Left lung (tissue), 10 donors: ENCODE measurements around the gene ID3. TPM values are rescaled to one million over a fixed set of nuclear protein-coding genes. Genes with fewer than 3 reads are reported as not detected.

ENCODE experiments used
- ATAC-seq: fragments of 200-7000 bp; cut with Tn5 transposase; one replicate; pipeline ENCODE4 v1.9.1; 2020; ENCODE audit warnings: moderate library complexity
- DNase-seq, 4 donors: peaks; one replicate each; pipeline ENCODE4 v3.0.0-alpha.2; 2013 to 2020
- H3K27ac ChIP-seq, 2 donors: fragments of 200-600 bp; sonication (generic) in 1 of 2; one replicate each; pipeline versions ENCODE4 v1.5.0 to v1.8.0; 2020 to 2021
- H3K27me3 ChIP-seq, 2 donors: fragments of 200-600 bp; sonication (generic) in 1 of 2; one replicate each; pipeline versions ENCODE4 v1.5.0 to v1.8.0; 2020 to 2021
- H3K36me3 ChIP-seq, 2 donors: fragments of 200-600 bp; sonication (generic) in 1 of 2; one replicate each; pipeline versions ENCODE4 v1.5.0 to v1.8.0; 2020 to 2021
- H3K4me1 ChIP-seq, 2 donors: fragments of 200-600 bp; one replicate each; pipeline ENCODE4 v1.8.0; 2021
- H3K4me3 ChIP-seq, 2 donors: fragments of 200-600 bp; sonication (generic) in 1 of 2; one replicate each; pipeline versions ENCODE4 v1.5.0 to v1.8.0; 2020 to 2021; ENCODE audit warnings: mild to moderate bottlenecking in 1 of 2
- H3K9me3 ChIP-seq, 2 donors: fragments of 200-600 bp; sonication (generic) in 1 of 2; one replicate each; pipeline versions ENCODE4 v1.5.0 to v1.8.0; 2020 to 2021
- intact Hi-C, 2 donors: fragments of 100-400 bp; cut with DNase I; formaldehyde crosslinking; loops; one replicate each; pipeline versions ENCODE4 v1.11.2 to v1.14.2; 2022
- polyA plus RNA-seq, 6 donors: library from polyadenylated mRNA; unstranded; fragments of 120-200 nt; gene quantifications; one replicate each; pipeline ENCODE4 v1.2.1, GENCODE V29; 2013; ENCODE audit not compliant: insufficient read length in 6 of 6
- total RNA-seq, 2 donors: library from RNA; stranded (reverse); fragmentation: NEBNext Ultra II Directional; extraction: Animal tissue kit (Norgen Biotek cat#: 25700); gene quantifications; one replicate each; pipeline ENCODE4 v1.2.1, GENCODE V29; 2021
- TF ChIP-seq, protein P1 (sequence below), 2 donors: fragments of 200-600 bp; sonication (generic) in 1 of 2; IDR thresholded peaks; one replicate each; pipeline versions ENCODE4 v1.5.0 to v1.8.0; 2021; ENCODE audit warnings: antibody characterized with exemption in 2 of 2
- donor health status: DM: no; HTN: yes; CAD: no.
- donor health status: DM: no; HTN: no; CAD: no.

The ID3 gene
- total and polyA plus RNA-seq, 8 donors = 125 to 261 (median 179) TPM

DNA sequence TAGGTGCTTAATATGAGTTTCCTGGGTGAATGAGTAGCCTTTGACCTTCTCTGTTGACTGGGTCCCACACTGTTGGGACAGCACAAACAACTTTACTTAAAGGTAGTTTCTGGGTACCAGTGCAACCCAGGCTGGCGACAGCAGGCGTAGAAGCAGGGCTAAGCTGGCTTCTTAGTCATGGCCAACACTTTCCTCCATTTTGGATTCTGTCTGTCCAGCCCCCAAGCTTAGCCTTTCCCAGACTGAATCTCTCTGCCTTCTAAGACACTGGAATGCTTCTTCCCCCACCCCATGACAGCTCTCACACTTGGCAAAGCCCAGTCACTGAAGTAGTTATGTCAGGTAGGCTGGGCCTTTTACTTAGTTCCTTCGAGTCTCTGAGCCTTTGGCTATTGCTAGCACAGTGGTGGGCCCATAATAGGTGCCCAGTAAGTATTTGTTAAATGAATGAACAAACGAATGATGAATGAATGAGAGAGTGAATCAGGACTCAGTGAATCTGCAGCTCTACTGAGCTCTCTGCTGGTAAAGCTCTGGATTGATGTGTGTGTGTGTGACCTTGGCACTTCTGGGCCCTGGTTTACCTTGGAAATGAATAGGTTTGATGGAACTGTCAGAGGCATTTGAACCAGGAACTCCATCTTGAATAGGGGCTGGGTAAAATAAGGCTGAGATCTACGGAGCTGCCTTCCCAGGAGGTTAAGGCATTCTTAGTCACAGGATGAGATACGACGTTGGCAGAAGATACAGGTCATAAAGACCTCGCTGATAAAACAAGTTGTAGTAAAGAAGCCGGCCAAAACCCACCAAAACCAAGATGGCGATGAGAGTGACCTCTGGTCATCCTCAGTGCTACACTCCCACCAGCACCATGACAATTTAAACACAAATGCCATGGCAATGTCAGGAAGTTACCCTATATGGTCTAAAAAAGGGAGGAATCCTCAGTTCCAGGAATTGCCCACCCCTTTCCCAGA, 37.4 kb upstream of the ID3 start:
- Histone ChIP-seq H3K27me3 (no peaks in the 10 kb centered on the region), H3K36me3 (no peaks in the 10 kb centered on the region), H3K4me1 (peaks cover 0 to 4% of the 10 kb centered on the region in 2 donors), H3K4me3 (no peak overlapping the region), H3K9me3 (no peaks in the 10 kb centered on the region), H3K27ac (no peak overlapping the region)
- ATAC-seq (no peak), DNase-seq (no peak)
- TF ChIP-seq, protein P1, sequence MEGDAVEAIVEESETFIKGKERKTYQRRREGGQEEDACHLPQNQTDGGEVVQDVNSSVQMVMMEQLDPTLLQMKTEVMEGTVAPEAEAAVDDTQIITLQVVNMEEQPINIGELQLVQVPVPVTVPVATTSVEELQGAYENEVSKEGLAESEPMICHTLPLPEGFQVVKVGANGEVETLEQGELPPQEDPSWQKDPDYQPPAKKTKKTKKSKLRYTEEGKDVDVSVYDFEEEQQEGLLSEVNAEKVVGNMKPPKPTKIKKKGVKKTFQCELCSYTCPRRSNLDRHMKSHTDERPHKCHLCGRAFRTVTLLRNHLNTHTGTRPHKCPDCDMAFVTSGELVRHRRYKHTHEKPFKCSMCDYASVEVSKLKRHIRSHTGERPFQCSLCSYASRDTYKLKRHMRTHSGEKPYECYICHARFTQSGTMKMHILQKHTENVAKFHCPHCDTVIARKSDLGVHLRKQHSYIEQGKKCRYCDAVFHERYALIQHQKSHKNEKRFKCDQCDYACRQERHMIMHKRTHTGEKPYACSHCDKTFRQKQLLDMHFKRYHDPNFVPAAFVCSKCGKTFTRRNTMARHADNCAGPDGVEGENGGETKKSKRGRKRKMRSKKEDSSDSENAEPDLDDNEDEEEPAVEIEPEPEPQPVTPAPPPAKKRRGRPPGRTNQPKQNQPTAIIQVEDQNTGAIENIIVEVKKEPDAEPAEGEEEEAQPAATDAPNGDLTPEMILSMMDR (IDR thresholded peaks at IDR 0.05) = no peak
- intact Hi-C loops = no loop called here

DNA sequence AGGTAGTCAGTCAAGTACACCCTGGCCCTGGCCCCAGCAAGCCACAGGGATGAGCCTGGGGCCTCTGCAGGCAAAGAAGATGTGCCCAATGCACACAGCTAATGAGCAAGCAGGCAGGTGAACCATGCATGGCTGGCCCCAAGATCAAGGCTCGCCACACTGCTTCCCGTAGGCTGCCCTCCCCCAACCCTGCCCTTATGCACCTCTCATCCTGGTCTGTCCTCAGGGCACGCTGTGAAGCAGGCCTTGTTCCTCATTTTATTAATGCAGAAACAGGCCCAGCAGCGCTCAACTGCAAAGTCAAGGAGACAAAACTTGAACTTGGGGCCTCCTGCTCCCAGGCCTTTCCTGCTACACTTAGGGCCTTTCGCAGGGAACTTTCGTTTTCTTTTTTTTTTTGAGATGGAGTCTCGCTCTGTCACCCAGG, 35.6 kb upstream of the ID3 start:
- H3K27ac ChIP-seq = no peak overlapping the region
- H3K36me3 ChIP-seq = no peaks in the 10 kb centered on the region
- intact Hi-C loops = no loop called here
- TF ChIP-seq, protein P1 (IDR thresholded peaks at IDR 0.05) = no peak
- DNase-seq (no peak), ATAC-seq (no peak)
- H3K27me3 ChIP-seq = no peaks in the 10 kb centered on the region
- no peak overlapping the region for H3K4me3 ChIP-seq
- no peaks in the 10 kb centered on the region for H3K9me3 ChIP-seq
- peaks cover 0 to 8% of the 10 kb centered on the region in 2 donors for H3K4me1 ChIP-seq

DNA sequence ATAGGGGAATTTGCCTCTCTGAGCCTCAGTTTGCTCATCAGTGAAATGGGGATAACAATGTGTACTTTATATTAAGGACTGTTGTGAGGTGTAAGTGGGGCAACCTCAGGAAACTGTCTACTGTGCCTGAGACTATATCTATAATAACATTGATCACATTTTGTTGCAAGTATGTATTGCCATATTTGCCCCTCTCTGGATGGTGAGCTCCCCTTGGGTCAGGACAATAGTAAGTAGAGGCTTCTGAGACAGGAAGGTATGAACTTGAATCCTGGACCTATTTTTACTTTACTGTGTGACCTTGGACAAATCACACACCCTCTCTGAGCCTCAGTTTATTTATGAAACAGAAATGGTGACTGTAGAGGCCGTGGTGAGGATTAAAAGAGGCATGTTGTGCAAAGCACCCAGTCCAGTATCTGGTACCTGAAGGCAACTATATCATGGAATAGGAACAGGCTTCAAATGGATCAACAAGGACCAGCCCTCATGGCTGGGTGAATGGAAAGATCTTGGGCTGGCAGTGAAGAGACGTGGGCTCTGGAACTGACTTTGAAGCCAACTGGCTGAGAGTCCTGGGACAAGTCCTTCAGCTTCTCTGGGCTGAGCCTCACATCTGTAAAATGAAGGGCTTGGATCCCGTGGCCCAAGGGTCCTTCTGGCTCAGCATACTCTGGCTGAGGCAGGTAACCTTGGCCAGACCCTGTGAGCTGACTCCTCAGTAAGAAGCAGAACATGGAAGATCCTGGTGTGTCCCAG, 35.0 kb upstream of the ID3 start:
- no peaks in the 10 kb centered on the region for H3K36me3 ChIP-seq
- DNase-seq (no peak), ATAC-seq (no peak)
- H3K9me3 ChIP-seq = no peaks in the 10 kb centered on the region
- no peaks in the 10 kb centered on the region for H3K27me3 ChIP-seq
- no peak overlapping the region for H3K27ac ChIP-seq
- no peak overlapping the region for H3K4me3 ChIP-seq
- intact Hi-C loops = no loop called here
- H3K4me1 ChIP-seq = peaks cover 0 to 8% of the 10 kb centered on the region in 2 donors
- TF ChIP-seq, protein P1 (IDR thresholded peaks at IDR 0.05) = no peak

DNA sequence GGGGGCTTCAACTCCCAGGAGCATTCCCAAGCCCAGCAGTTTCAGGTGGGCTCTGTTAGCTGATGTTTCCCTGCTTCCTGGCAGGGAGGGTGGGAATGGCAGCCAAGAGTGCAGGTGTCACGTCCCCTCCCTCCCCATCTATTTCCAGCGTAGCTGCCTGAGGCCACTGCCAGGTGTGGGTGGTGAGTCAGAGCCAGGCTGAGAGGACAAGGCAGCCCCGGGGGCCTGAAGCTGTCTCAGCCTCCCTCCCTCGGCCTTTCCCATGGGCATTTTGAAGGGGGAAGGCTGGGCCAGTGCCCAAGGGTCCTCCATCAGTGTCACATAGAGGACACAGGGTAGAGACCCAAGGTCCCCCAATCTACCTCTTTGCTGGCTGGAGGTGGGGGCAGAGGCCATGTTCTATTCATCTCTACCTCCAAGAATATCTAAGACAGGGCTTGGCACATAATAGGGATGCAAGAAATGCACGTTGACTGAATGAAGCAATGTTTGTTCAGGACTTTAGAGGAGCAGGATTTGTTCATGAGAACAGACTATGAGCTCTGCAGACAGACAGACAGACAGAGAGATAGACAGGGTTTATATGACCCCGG, 34.4 kb upstream of the ID3 start:
- Histone ChIP-seq H3K27me3 (no peaks in the 10 kb centered on the region), H3K27ac (no peak overlapping the region), H3K9me3 (no peaks in the 10 kb centered on the region), H3K4me3 (no peak overlapping the region), H3K4me1 (peaks cover 0 to 8% of the 10 kb centered on the region in 2 donors), H3K36me3 (no peaks in the 10 kb centered on the region)
- intact Hi-C loops = no loop called here
- TF ChIP-seq, protein P1 (IDR thresholded peaks at IDR 0.05) = no peak
- DNase-seq (no peak), ATAC-seq (peak; percentile 68)
